Glomerular visceral epithelial cell (primary cell): Measurements from ENCODE around the gene UBASH3B.
"Not testable (repeated sequence)": the region's sequence is repeated elsewhere in the genome, so short reads cannot be mapped to it uniquely, and the experiment has no call there.

ENCODE experiments used
- DNase-seq: peaks from one replicate; pipeline ENCODE4 v3.0.0-alpha.2; 2016; ENCODE audit errors: extremely low spot score

The UBASH3B gene

DNA sequence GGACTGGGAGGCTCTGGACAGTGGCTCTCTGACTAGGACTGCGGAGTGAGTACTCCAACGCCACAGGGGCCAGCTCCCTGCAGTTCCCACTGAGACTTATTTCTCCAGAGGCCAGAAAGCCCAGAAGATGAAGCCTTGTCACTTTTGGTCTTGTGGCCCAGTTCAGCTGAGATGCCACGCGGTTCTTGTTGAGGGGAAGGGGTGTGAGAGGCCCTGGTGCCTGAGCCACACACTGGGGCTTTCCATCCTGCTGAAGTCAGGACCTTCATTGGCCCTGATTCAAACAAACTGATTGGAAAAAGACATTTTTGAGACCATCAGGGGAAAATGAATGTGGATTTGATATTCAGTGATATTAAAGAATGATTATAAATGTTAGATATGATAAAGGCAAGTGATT is 73.6 kb downstream of the UBASH3B start:
- no peak for DNase-seq

DNA sequence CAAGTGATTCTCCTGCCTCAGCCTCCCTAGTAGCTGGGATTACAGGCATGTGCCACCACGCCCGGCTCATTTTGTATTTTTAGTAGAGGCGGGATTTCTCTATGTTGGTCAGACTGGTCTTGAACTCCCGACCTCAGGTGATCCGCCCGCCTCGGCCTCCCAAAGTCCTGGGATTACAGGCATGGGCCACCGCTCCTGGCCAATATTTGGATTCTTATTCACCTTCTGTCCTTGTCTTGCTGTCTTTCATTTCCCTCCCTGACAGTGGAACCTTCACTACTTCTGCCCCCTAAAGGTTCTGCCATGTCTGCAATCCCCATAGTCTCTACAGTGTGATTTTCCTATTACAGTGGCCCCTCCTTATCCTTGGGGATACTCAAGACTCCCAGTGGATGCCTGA is 75.2 kb downstream of the UBASH3B start:
- not testable (repeated sequence) for DNase-seq

DNA sequence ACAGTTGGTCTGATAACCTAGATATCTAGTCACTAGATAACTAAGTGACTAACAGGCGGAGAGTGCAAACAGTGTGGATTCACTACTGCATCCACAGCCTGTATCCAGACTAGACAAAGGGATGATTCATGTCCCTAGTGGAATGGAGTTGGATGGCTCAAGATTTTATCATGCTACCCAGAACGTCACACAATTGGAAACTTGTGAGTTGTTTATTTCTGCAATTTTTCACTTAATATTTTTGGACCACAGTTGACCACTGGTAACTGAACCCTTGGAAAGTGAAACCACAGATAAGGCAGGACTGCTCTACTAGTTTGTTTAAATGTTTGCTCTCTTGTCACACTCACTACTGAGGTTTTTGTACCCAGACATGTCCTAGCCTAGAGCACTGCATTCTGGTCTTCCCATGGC is 76.0 kb downstream of the UBASH3B start:
- no peak for DNase-seq

DNA sequence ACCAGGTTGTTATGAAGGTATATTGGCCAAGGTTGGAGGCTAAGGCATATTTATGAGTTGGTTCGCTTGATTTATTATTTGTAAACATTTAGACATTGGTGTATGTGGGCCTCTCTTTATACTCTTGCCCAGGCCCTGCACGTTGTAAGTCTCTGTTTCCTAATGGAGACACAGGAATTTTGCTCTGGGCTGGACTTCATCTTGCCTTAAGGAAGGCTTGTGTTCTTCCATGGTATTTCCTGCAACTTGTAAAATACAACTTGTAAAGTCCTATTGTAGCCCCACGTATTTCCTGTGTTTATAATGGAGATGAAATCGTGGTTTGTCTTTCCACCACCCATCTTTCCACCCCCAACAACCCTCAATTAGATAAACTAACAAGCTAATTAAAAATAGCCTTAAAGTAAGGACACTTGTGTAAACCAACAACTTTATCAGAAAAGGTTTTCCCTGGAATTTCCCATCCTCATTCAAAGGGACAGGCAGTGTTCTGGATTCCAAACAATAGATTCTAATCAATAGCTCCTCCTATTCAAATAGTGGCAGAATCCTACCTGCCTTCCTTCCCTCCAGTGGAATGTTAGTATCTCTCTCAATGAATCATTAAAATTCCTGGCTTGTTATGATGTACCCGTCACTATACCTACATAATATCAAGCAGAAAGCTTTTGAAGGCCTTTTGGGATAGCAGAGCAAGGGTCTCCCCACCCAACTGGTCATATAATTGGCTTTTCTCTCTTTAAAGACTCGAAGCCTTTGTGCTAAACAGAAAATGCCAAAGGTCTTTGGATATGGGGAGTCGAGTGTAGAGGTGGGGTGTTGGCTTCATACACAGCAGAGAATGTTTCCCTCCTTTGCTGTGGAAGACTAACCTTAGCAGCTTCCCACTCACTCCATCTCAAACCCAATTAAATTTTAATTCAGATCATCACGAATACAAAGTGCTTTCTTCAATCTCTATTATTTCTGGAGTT is 77.1 kb downstream of the UBASH3B start:
- no peak for DNase-seq

DNA sequence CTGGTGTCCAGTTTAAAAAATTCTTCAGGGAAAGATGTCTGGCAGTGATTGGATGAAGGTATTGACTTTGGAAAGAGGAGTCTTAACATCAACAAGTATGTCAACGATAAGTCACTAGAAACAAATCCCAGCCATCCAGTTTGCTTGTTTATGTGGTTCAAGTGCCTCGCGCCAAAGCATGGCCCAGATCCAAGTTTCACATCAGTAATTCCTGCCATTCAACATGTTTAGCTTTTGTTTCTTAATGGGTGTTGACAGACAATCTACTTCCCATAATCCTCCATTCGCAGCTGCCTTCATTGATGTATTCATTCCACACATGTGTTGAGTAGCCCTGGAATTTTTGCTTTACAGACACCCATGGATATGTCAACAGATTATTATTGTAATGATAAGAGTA is 77.8 kb downstream of the UBASH3B start:
- no peak for DNase-seq

DNA sequence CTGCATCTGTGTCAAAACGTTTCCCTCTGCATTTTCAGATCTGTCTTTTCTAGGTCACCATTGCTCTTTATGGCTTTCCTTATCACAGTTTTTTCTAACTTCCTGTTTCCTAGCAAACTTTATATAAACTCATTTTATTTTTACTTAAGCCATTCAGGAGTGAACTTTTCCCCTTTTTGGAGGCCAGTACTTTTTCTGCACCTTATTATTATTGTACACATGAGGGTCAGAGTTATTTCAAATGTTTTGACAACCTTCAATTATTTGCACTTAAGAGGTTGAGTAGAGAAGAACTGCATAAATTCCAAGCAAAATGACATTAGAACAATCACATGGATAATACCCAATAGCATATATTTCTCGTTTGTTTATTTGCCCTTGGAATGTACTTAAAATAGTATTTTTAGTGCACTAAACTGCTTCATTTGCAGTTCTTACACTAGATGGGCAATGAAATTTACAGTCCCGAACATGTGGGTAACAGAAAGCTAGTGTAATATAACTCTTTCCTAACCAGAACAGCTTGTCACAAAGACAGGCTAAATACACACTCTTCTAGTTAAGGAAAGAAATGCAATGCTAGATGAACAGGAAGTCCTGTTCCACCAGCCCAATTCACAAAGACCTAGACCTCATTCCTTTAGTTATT is 79.5 kb downstream of the UBASH3B start:
- no peak for DNase-seq

DNA sequence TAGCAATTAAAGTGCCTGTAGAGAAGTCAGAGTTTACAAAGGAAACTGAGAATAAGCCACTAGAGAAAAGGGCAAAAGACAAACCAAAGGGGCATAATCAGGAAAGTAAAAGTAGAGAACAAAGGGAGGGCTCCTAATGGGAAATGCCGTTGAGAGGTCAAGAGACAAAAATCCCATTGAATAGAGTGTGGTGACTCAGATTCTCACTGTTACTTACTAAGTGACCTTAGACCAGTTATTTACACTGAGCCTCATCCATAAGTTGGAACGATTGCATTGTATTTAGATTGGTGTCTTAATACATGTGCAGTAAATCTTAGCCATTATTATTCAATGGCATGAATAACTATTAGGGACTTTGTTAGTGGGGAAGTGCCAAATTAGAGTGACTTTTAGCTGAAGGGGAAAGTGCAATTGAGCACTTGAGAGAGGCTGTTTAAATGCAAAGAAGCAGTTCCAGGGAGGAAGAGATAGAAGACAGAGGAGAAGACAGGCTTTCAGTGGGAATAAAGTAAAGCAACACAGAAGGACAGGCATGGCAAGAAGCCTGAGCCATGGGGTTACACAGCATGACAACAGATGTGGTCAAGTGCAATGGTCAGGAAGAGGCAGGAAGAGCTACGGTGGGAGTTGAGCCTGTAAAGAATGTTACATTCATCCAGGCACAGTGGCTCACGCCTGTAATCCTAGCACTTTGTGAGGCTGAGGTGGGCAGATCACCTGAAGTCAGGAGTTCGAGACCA is 82.6 kb downstream of the UBASH3B start:
- no peak for DNase-seq

DNA sequence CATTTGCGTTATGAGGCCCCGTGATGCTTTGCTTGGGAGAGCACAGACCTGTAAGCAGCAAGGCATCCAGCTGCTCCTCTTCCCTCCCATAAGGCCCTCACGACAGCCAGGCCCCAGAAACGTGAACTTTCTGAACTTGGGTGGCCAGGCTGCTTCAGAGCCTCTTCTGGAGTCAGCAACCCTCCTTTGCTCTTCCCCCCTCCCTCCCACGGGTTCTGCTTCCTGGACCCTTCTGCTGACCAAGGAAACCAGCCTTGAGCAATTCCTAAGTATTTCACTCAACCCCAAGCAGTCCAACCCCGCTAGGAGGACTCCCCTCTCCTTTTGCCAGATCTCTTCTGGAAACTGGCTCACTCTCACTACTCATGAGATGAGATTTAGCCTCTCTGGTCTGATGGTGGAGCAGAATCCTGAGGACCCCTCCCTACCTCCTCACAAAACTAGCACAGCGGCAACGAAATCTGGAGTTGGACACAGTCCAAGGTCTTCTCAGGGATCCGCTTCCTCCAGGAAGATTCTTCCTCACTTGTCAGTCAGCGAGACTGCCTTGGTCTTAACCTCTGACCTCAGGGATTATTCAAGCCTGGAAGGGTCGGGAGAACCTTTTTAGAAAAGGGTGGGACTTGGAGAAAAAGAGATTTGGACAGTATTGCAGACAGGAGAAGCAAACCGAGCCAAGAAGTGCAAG is 86.2 kb downstream of the UBASH3B start:
- no peak for DNase-seq

DNA sequence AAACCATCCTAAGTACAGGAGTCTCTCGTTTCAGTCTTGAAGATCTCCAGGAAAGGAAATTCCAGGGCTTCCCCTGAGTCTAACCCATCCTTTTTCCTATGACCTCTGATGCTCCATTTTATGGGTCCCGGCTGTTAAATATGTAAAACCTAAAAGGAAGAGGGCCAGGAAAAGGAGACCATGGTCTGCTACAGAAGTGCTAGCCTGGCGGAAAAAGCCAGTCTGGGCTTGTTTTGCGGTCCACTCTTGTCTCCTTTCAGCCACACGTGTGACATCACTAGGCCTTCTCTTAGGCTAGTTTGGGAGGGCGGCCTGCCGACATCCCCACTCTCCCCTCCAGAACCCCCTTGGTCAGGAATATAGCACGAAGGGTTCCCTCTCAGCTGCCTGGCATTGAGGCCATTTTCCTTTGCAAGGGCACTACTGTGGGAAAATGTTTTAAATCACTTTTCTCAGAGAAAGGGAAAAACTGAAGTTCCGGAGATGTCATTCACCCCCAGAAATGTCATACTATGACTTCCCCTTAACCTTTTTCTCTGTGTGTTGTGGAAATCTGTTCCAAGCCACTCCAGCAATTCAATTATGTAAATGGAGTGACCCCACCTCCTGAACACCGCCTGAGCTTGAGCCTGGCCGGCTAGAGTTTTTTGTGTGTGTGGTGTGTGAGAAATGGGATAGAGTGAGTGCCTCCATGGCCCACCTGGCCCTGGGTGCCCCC is 86.9 kb downstream of the UBASH3B start:
- DNase-seq, result no peak

DNA sequence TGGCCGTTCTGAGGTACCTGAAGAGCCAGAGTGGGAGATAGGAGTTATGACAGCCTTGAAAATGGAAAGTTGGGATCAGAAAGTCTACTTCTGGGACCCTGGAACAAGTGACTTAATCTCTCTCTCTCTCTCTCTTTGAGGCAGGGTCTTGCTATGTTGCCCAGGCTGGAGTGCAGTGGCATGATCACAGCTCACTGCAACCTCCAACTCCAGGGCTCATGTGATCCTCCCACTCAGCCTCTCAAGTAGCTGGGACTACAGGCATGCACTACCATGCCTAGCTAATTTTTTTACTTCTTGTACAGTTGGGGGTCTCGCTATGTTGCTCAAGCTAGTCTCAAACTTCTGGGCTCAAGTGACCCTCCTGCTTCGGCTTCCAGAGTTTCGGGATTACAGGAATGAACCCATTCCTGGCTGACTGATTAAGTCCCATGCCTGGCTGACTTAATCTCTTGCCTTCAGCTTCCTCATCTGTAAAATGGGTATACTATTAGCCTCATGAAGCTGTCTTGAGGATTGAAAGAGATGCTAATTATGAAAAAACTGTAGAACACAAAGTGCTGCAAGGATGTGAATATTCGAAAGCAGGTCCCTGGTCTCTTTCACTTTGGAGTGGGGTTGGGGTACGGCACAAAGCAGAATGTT is 87.7 kb downstream of the UBASH3B start:
- no peak for DNase-seq

DNA sequence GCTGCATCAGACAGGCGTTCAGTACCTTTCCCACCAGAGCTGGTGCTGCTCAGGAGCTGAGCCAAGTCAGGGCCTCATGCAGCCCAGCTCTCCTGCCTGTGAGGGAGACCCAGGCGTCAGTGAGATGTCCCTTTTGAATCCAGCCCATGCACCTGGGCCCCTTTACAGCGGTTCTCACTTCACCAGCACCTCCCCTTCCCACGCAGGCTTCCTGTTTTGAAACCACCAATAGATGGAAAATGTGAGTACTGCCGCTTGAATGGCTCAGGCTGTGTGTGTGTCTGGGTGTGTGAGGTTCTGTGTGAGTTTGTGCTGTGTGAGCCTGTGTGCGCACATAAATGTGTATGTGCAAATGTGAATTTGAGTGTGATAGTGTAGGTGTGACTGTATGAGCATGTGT is 88.4 kb downstream of the UBASH3B start:
- DNase-seq, result no peak

DNA sequence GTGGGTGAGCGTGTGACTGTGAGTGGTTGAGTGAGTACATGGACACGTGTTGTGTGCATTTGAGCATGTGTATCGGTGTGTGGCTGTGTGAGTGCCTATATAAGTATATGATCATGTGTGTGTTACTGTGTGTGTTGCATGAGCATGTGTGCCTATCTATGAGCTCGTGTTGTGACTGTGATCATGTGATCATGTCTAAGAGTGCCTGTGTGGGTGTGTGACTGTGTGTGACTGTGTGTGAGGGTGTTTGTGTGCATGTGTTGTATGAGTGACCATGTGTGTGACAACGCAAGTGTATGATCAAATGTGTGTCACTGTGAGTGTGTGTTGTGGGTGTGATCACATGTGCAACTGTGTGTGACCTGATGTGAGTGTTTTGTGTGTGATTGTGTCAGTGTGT is 88.8 kb downstream of the UBASH3B start:
- no peak for DNase-seq

DNA sequence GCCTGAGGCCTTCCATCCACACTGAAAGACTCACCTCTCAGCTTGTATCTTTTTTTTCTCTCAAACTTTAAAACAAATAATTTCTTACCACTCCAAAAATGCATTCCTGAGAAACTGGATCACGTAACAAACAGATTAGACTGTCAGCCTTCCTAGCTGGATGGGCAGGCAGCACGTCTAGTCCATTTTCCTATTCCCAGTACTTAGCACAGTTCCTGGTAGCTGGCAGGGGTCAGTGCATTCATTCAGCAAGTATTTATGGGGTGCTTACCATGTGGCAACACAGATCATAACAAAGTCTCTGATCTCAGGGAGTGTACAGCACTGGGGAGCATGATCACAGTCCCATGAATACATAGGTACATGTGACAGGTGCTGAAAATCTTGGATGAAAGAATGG is 89.6 kb downstream of the UBASH3B start:
- DNase-seq, result no peak

DNA sequence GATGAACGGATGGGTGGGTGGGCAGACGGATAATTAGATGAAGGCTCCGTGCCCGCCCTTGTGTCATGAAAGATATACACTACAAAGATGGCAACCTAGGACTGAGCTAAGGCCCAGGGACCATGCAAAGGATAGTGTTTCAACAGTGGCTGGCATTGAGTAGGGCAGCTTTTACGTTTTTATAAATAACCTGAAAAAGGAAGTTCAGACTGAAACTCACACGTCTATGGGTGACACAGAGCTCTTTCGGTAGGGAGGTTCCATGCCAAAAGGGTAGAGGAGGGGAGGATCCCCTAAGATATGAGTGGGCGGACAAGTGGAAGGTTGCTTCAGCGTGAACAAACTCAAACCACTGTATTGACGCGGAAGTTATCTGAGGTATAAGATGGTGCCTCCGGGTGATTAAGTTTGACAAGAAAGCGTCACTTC is 90.5 kb downstream of the UBASH3B start:
- no peak for DNase-seq

DNA sequence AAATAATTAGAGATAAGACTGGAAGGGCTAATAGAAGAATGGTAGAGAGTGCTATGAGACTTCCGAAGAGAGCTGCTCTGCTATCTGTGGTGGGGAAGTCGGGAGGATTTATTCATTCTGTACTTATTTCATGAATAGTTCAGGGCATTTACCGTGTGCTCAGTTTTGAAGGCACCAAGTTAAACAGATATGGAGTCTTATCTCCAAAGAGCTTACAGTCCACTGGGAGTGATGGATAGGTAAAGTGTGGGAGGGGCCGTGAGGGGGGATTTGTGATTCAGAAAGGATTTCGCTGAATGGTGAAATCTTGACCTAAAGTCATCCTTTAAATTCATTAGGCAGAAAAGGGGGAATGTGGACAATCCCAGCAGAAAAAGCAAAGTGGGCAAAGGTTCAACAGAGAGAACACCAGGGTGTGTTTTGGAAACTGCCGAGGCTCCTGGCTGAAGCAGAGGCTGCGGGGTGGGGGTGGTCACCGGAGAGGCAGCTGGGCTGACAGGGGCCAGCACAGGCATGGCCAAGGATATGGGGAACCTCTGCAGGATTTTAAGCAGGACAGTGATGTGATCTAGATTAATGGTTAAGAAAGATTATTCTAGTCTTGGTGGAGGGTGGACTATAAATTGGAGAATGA is 91.2 kb downstream of the UBASH3B start:
- no peak for DNase-seq

DNA sequence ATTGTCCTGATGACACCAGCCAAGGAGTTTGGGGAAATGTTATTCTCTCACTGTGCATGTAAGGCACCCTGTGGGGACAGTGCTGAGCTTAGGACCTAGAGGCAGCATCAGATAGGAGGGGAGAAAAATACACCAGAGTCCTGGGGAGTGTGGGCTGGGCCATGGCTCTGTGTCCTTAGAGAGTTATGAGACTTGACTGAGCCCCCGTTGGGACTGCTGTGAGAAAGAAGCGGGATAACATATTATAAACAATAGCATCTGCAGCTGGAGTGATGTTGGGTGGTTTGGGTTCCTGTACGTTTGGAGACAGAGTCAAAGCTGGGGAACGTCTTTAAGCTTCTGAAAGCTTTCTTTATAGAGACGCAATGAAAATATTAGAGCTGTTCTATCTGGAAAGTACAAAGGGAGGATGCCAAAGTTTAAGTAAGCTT is 91.8 kb downstream of the UBASH3B start:
- no peak for DNase-seq

DNA sequence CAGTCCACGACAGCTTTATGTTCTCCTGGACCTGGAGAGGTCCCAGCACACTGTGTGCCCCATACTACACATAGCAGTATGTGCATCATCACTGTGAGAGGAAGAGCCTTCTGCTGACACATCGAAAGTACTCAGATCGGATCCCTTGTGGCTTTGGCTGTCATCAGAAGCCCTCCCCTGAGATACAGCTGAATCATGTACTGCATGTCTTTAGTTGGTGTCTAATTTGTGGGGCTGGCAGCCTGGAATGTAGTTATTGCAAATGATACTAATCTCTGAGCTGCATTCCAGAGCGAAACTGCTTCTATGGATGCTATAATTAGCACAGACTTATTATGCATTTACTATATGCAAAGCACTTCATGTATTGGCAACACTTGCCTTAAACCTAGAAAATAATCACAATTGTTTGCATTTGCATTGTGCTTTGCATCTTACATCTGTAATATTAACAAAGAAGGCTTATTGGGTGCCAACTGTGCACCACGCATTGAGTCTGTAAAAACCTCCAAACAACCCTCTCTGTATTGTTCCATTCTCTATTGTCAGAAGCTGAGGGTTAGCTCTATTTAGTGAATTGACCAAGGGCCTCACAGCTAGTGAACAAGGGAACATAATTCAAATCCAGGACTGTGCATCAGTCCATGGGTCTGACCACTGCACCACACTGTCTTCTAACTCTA is 93.6 kb downstream of the UBASH3B start:
- DNase-seq, result peak; percentile 72

DNA sequence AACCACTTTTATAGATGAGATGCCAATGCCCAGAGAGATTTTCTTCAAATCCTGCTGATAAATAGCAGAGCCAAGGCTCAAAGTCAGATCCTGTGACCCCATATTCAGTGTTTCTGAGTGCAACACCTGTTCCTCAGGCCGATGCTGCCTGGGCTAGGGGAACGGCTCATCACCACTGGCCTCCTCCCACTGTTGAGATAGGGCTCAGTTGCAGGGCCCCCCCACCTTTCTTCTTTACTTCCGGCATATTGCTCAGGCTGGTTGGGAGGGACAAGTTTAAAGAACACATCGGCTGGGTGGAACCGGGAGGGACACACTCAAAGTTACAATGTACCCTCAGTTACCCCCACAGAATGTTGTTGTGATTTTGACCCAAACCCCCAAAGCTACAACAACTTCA is 94.5 kb downstream of the UBASH3B start:
- no peak for DNase-seq

DNA sequence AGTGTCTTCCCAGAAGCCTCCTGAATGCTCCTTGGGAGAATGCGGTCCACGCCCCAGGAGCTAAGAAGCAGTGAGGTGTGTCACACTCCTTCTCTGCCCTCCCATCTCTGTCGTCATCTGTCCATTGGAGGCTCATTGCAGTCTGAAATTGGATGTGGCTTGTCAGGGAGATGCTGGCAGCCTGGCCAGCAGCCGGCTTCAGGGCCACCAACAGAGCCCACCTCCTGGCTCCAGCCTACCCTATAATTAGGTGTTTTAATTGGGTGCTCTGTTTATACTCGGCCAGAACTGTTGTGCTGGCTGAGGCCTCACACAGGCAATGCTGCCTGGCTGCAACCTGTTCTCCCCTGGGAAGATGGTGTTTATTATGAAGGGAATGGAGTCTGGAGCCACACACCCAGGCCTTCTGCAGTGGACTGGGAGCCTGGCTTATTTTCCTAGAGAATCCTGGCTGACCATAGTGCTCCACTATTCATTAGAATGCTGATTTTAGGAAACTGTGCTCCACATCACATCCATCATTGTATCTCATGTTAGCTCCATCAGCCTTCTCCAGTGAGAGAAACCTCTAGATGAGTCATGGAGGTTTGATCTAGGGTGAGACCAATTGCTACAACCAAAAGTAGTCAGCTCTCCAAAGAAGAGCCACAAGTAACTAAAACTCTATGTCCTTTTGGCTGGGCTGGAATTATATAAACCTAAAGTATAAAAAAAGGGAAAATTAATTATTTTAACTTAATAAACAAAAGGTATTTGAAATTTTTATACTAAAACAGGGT is 96.0 kb downstream of the UBASH3B start:
- DNase-seq, result peak; percentile 27
